ENCODE results near the gene TNFRSF1B.
A peak's percentile ranks its signal among the peaks of the same experiment; 100 is the strongest.

TNFRSF1B gene

GRCh38 chr1:12158357-12159092 is 8.3 kb upstream of the TNFRSF1B start:
- no peak for DNase-seq (ENCODE audit: low spot score)

GRCh38 chr1:12159816-12160215 is 7.0 kb upstream of the TNFRSF1B start:
- peak; percentile 79 for DNase-seq (ENCODE audit: low spot score)

GRCh38 chr1:12161324-12161661 is 5.5 kb upstream of the TNFRSF1B start:
- DNase-seq (ENCODE audit: low spot score) = no peak

DNA sequence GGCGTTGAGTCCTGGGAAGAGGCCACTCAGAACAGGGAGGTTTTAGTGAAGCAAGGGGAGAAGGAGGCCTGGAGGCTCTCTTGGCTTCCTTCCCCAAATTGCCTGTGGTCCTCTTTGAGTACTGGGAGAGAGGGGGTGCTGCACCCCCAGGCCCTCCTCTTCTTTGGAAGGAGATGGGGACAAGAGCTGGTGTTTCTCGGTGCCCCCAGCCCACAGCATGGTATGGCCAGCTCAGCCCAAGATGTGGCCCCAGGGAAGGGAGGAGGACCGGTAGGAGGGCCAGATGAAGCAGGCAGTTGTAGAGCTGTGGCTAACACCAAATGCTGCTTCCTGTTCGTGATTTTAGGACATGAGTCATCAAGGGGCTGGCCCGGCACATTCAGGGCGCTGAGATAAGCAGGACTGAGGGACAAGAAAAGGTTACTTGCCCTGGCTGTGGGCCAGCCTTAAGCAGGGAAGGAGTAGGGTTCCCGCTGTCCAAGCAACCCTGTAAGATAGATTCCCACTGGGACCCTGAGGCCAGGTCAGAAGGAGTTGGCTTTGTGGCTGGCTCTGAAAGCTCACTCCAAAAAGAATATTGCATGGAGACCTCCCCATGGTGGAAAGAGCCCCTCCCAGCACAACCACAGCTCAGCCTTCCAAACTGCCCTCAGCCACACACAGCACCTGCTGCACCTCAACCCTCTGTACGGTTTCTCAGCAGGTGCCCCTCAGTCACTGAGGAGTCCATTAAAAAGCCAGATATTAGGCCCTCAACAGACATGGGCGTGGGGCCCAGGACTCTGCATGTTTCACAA is 4.9 kb upstream of the TNFRSF1B start:
- peak; percentile 81 for DNase-seq (ENCODE audit: low spot score)

- no peak for DNase-seq (ENCODE audit: low spot score)
These were observed 4.2 kb upstream of the TNFRSF1B start for GRCh38 chr1:12162459-12163137.

- no peak for DNase-seq (ENCODE audit: low spot score)
These were observed 3.6 kb upstream of the TNFRSF1B start for GRCh38 chr1:12163210-12163609.

GRCh38 chr1:12164210-12164609 is 2.6 kb upstream of the TNFRSF1B start:
- no peak for DNase-seq (ENCODE audit: low spot score)

- no peak for DNase-seq (ENCODE audit: low spot score)
These were observed 1.4 kb upstream of the TNFRSF1B start for GRCh38 chr1:12165342-12165741.

DNA sequence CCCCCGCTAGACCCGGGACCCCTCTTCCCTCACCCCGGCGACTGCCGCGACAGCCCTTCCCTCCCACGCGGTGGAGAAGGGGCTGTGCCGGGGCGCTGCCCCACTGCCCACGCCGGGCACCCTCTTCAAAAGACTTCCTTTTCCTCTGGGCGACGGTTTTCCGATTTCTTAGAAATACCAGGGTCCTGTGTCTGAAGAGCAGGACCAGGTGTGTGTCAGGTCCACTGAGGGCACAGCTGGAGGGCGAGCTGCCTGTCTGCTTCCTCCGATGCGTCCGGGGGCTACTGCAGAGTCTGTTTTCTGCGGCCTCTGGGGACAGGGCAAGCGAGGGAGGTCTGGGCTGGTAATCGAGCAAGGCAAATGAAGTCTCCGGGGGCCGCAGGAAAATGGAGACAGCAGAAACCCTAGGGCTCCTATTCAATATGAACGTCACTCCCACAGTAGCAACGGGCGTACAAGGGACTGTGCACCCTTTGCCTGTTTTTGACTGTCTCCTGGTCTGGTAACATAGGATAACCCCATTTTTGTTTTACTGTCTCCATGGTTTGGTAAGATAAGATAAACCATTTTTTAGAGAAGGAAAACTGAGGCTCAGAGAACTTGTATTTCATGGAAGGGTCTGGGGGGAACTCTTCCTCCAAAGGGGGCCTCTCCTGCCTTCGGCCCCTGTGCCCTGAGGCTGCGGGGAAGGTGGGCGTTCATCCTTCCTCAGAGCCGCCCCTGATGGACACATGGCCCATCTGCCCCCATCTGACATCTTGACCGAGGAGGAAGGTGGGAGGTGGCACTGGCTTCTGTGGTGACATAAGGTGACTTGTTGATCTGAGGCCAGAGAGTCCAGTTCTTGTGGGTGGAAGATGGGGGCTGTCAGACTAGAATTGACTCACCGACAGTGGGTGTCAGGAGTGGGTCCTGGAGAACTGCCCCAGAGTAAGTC is 970 bp downstream of the TNFRSF1B start:
- no peak for DNase-seq (ENCODE audit: low spot score)

- DNase-seq (ENCODE audit: low spot score) = no peak
These were observed 1.8 kb downstream of the TNFRSF1B start for GRCh38 chr1:12168451-12169160.

GRCh38 chr1:12169442-12170135 is 2.8 kb downstream of the TNFRSF1B start:
- no peak for DNase-seq (ENCODE audit: low spot score)

DNA sequence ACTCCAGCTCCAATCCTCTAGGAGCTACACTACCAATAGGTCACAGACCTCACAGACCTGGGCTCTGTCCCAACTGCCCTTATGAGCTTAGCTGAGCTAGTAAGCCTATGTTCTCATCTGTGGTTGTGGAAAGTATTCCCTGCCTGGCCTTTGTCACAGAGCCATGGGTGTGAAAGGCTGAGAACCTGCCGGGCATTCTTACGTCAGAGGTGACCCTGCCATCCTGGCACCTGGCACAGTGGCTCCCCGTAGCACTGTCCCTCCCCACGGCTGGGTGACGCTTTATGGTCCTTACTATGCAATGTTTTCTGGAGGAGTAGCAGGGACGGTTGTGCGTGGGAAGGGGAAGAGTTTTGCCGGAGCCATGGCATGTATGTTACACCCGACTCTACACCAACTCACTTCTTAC is 3.5 kb downstream of the TNFRSF1B start:
- no peak for DNase-seq (ENCODE audit: low spot score)

GRCh38 chr1:12171206-12172041 is 4.6 kb downstream of the TNFRSF1B start:
- DNase-seq (ENCODE audit: low spot score) = peak; percentile 33

DNA sequence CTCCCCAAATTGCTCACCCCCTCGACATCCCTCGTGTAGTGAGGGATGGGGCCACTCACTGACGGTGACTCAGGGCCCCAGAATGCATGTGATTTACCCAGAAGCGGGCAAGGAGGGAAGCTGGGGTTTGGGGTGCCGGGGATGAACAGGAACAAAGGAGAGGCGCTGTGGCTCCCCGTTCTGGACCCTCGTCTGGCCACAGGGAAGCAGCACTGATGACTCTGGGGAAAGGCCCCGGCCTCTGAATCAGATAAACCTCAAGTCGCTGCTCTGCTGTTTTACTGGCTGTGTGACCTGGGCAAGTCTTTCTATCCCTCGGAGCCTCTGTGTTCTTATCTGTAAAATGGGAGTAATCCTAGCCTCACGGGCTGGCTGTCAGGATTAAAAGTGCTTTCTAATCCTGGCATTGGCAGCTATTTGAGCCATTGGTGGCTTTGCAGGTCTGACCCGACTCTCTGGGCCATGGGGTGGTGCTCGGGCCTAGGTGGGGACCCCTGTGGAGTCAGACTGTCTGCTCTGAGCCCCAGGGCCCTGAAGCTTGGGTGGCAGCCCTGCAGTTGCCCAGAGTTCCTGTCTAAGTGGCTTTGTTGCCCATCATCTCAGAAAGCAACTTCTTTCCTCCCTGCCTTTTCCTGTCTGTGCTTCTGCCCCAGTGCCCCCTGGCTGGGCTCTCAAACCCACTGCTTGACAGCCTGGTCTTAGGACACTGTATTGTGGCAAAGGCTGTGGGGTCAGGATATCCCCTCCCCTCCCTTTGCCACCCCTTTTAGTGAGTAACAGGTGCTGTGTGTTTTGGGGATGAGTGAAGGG is 5.5 kb downstream of the TNFRSF1B start:
- DNase-seq (ENCODE audit: low spot score) = peak; percentile 22

DNA sequence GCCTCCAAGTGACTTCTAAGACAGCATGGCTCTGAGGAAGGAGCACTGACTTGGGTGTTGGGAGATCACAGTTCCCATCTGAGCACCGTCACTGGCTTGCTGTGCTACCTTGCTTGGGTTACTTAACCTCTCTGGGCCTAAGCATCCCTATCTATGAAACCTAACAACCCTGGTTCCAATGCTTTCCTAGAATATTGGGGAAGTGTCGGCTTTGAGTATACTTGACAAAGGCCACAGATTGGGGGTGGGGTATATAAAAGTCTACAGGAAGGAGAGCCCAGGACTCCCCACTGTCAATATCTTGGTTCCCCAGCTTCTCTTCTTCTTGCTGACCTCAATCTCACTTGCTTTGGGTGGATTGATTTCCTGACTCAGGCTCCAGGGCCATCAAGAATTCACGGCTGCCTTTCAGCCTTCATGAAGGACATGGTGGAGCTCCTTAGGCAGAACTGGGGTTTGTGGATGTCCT is 6.3 kb downstream of the TNFRSF1B start:
- DNase-seq (ENCODE audit: low spot score) = no peak

DNA sequence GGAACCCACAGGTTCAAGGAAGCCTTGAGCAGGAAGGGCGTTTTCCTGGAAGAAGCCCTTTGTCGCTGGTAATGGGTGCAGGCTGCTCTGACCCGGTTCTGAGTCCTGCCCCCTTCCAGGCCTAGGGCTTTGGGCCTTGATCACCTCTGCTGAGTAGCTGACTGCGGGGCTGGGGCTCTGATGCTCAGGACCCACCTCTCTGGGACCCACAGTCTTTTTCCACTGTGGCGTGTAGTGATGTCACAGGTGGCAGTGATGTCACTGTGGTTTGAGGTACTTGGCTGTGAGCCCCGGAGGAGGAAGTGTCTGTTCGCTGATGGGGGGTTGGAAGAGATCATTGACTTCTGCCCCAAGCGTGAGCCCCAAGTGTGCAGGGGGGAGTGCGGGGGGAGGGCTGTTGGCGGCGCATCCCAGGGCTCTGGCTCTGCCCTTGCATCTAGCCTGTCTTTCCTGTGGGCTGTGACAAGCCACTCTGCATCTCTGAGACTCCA is 6.9 kb downstream of the TNFRSF1B start:
- peak; percentile 86 for DNase-seq (ENCODE audit: low spot score)

GRCh38 chr1:12174924-12175810 is 8.4 kb downstream of the TNFRSF1B start:
- no peak for DNase-seq (ENCODE audit: low spot score)
